Gastrocnemius medialis (tissue), 4 donors: ENCODE results near the gene NOX5.

Source experiments
- POLR2A ChIP-seq, 2 donors: fragments of 450-650 bp; IDR thresholded peaks; one replicate each; pipeline ENCODE4 v1.6.1; 2017; ENCODE audit warnings: antibody characterized with exemption in 2 of 2, mild to moderate bottlenecking in 2 of 2, moderate library complexity in 2 of 2
- TF ChIP-seq, protein P1 (sequence below), 5 experiments: fragments of 450-650 bp in 3 of 5; fragments of 200-600 bp in 2 of 5; sonication (generic) in 2 of 5; IDR thresholded peaks in 4 of 5; conservative IDR thresholded peaks in 1 of 5; 1 replicate in 4 of 5; 2 replicates in 1 of 5; pipeline ENCODE4 v1.5.1; 2016 to 2019; ENCODE audit warnings: antibody characterized with exemption in 5 of 5, mild to moderate bottlenecking in 3 of 5, moderate library complexity in 3 of 5

DNA sequence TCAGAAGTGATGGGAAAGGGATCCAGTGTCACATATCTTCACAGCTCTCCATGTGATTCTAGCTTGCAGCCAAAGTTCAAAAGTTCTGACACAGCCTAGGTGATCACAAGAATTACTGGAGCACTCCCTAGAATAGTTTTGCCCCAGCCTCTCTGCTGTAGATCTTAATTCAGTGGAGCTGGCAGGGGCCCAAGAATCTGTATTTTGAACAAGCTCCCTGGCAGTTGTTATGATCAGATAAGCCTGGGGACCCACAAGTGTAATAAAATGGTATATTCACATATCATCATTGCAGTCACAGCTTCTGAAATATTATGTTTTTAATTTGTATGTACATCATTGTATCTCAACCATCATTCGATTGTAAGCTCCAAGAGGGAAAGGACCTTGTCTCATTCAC, 62.3 kb downstream of the NOX5 start:
- TF ChIP-seq, protein P1, sequence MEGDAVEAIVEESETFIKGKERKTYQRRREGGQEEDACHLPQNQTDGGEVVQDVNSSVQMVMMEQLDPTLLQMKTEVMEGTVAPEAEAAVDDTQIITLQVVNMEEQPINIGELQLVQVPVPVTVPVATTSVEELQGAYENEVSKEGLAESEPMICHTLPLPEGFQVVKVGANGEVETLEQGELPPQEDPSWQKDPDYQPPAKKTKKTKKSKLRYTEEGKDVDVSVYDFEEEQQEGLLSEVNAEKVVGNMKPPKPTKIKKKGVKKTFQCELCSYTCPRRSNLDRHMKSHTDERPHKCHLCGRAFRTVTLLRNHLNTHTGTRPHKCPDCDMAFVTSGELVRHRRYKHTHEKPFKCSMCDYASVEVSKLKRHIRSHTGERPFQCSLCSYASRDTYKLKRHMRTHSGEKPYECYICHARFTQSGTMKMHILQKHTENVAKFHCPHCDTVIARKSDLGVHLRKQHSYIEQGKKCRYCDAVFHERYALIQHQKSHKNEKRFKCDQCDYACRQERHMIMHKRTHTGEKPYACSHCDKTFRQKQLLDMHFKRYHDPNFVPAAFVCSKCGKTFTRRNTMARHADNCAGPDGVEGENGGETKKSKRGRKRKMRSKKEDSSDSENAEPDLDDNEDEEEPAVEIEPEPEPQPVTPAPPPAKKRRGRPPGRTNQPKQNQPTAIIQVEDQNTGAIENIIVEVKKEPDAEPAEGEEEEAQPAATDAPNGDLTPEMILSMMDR (IDR thresholded peaks at IDR 0.05 in 4 of 5, conservative IDR thresholded peaks at IDR 0.05 in 1 of 5) = no peak
- TF ChIP-seq POLR2A (IDR thresholded peaks at IDR 0.05) = no peak
